HCT116 (cell line): ENCODE measurements around the gene DIDO1. TPM values are rescaled to one million over a fixed set of nuclear protein-coding genes. Genes with fewer than 3 reads are reported as not detected.

Experiments used
- ATAC-seq: fragments of 200-7000 bp; cut with Tn5 transposase; 2 replicates; pipeline ENCODE4 v1.9.1; 2020; ENCODE audit warnings: mild to moderate bottlenecking, moderate library complexity
- BruUV-seq: library from RNA; stranded (reverse); fragments of 400-500 nt; replicated peaks from 2 replicates; lab custom pipeline; 2021; lab: Mats Ljungman, UMichigan
- CTCF ChIA-PET: fragments of 300-600 bp; sonication (Branson Sonifier 250); formaldehyde crosslinking; loops from one replicate; lab custom pipeline; 2021; ENCODE audit warnings: antibody characterized with exemption; lab: Charles Lee
- POLR2A ChIA-PET: fragments of 300-600, 350-600 bp; sonication (Branson Sonifier 250); formaldehyde crosslinking; loops from one replicate; lab custom pipeline; 2021; ENCODE audit warnings: antibody characterized with exemption; lab: Charles Lee
- RAD21 ChIA-PET, 2 experiments: fragments of 300-600 bp; sonication (Branson Sonifier 250); formaldehyde crosslinking; loops; one replicate each; lab custom pipeline; 2023; ENCODE audit warnings: low total read pairs in 2 of 2; ENCODE audit not compliant: uncharacterized antibody in 2 of 2, unreplicated experiment in 2 of 2, low non-redundant PET in 1 of 2; lab: Charles Lee
- DNase-seq: peaks from one replicate; pipeline ENCODE4 v3.0.0-alpha.2; 2010; ENCODE audit warnings: low read depth, low spot score
- H2AFZ ChIP-seq: fragments of 200-600 bp; shearing (Covaris generic), sonication (generic); 2 replicates; pipeline ENCODE4 v1.6.1; 2017; ENCODE audit warnings: low read depth, mixed run types, mixed read lengths, antibody characterized with exemption, low read length; ENCODE audit not compliant: poor library complexity, severe bottlenecking
- H3K27ac ChIP-seq: 2 replicates; pipeline ENCODE4 v1.5.1; 2012; ENCODE audit warnings: low read depth, low read length
- H3K27me3 ChIP-seq: fragments of 200-600 bp; sonication (generic); 2 replicates; pipeline ENCODE4 v1.6.1; 2016; ENCODE audit warnings: mixed run types, low read length, mixed read lengths; ENCODE audit not compliant: insufficient read depth
- H3K36me3 ChIP-seq, 2 experiments: fragments of 200-500 bp in 1 of 2; fragments of 200-600 bp in 1 of 2; sonication (Bioruptor generic) in 1 of 2; sonication (generic) in 1 of 2; 2 replicates each; pipeline versions ENCODE4 v1.5.1 to v1.6.1; 2014 to 2016; ENCODE audit warnings: low read length in 2 of 2, inconsistent platforms in 1 of 2, mixed read lengths in 1 of 2, mixed run types in 1 of 2; ENCODE audit not compliant: insufficient read depth in 2 of 2, control insufficient read depth in 1 of 2
- H3K4me1 ChIP-seq, 2 experiments: fragments of 200-600 bp in 1 of 2; sonication (generic) in 1 of 2; 2 replicates each; pipeline versions ENCODE4 v1.5.1 to v1.6.1; 2012 to 2017; ENCODE audit warnings: low read length in 2 of 2, inconsistent platforms in 1 of 2, mild to moderate bottlenecking in 1 of 2, mixed read lengths in 1 of 2, mixed run types in 1 of 2, moderate library complexity in 1 of 2; ENCODE audit not compliant: insufficient read depth in 2 of 2, control insufficient read depth in 1 of 2
- H3K4me2 ChIP-seq: fragments of 200-600 bp; sonication (generic); 2 replicates; pipeline ENCODE4 v1.6.1; 2017; ENCODE audit warnings: mixed run types, low read length, mixed read lengths
- H3K4me3 ChIP-seq, 2 experiments: fragments of 200-600 bp in 1 of 2; sonication (generic) in 1 of 2; replicated peaks in 1 of 2; 2 replicates each; pipeline ENCODE4 v1.5.1; 2011 to 2016; ENCODE audit warnings: low read length in 2 of 2, control low read depth in 1 of 2, low read depth in 1 of 2, mild to moderate bottlenecking in 1 of 2, mixed read lengths in 1 of 2, mixed run types in 1 of 2
- H3K79me2 ChIP-seq: fragments of 200-600 bp; sonication (generic); 2 replicates; pipeline ENCODE4 v1.6.1; 2017; ENCODE audit warnings: mild to moderate bottlenecking, mixed run types, low read length, moderate library complexity, mixed read lengths; ENCODE audit not compliant: insufficient read depth
- H3K9ac ChIP-seq: fragments of 200-600 bp; sonication (generic); 2 replicates; pipeline ENCODE4 v1.6.1; 2016; ENCODE audit warnings: low read length, mixed read lengths
- H3K9me2 ChIP-seq: fragments of 200-600 bp; sonication (generic), shearing (Covaris generic); 2 replicates; pipeline ENCODE4 v1.6.1; 2017; ENCODE audit warnings: mixed run types, mild to moderate bottlenecking, moderate library complexity; ENCODE audit not compliant: insufficient read depth
- H3K9me3 ChIP-seq, 2 experiments: fragments of 200-500 bp in 1 of 2; fragments of 200-600 bp in 1 of 2; sonication (Bioruptor generic) in 1 of 2; sonication (generic) in 1 of 2; 2 replicates each; pipeline ENCODE4 v1.6.1; 2014 to 2017; ENCODE audit warnings: low read length in 2 of 2, mixed read lengths in 2 of 2, inconsistent platforms in 1 of 2, low read depth in 1 of 2, mild to moderate bottlenecking in 1 of 2, mixed run types in 1 of 2, moderate library complexity in 1 of 2; ENCODE audit not compliant: control insufficient read depth in 1 of 2, insufficient read depth in 1 of 2
- H4K20me1 ChIP-seq: fragments of 200-600 bp; sonication (generic), shearing (Covaris generic); 2 replicates; pipeline ENCODE4 v1.6.1; 2017; ENCODE audit warnings: mixed run types, mild to moderate bottlenecking, moderate library complexity; ENCODE audit not compliant: insufficient read depth
- EGR1 ChIP-seq: IDR thresholded peaks from 2 replicates; pipeline ENCODE4 v1.6.1; 2012; ENCODE audit warnings: low read depth
- ELF1 ChIP-seq: IDR thresholded peaks from 2 replicates; pipeline ENCODE4 v1.6.1; 2012; ENCODE audit warnings: low read depth, borderline replicate concordance
- EZH2 ChIP-seq: fragments of 200-600 bp; sonication (generic); IDR thresholded peaks from 2 replicates; pipeline ENCODE4 v1.6.1; 2017; ENCODE audit warnings: antibody characterized with exemption, mixed run types
- JUND ChIP-seq: IDR thresholded peaks from 2 replicates; pipeline ENCODE4 v1.6.1; 2012
- POLR2A ChIP-seq: IDR thresholded peaks from 2 replicates; pipeline ENCODE4 v1.7.0; 2011; ENCODE audit warnings: borderline replicate concordance; ENCODE audit not compliant: insufficient read depth, insufficient read length; ENCODE audit errors: extremely low read depth
- POLR2AphosphoS5 ChIP-seq: IDR thresholded peaks from 2 replicates; pipeline ENCODE4 v1.6.1; 2011; ENCODE audit warnings: mild to moderate bottlenecking, low read depth, low read length, moderate library complexity
- RAD21 ChIP-seq: IDR thresholded peaks from 2 replicates; pipeline ENCODE4 v1.6.1; 2012; ENCODE audit warnings: low read depth, mild to moderate bottlenecking
- SIN3A ChIP-seq: IDR thresholded peaks from 2 replicates; pipeline ENCODE4 v1.6.1; 2012; ENCODE audit warnings: low read depth
- SP1 ChIP-seq: IDR thresholded peaks from 2 replicates; pipeline ENCODE4 v1.6.1; 2012; ENCODE audit warnings: low read depth
- SRF ChIP-seq: IDR thresholded peaks from 2 replicates; pipeline ENCODE4 v1.6.1; 2012; ENCODE audit warnings: low read depth
- intact Hi-C: fragments of 100-400 bp; cut with micrococcal nuclease; formaldehyde crosslinking; loops from 2 replicates; pipeline ENCODE4 v1.10.0; 2022
- total RNA-seq: library from RNA; stranded (reverse); gene quantifications from one replicate; pipeline ENCODE4 v1.2.1, GENCODE V29; 2021; ENCODE audit not compliant: unreplicated experiment
- TF ChIP-seq, protein P1 (sequence below): IDR thresholded peaks from 2 replicates; pipeline ENCODE4 v1.6.1; 2011; ENCODE audit warnings: mild to moderate bottlenecking, low read length, moderate library complexity; ENCODE audit not compliant: insufficient replicate concordance; ENCODE audit errors: extremely low read depth
- TF ChIP-seq, protein P2 (sequence below): IDR thresholded peaks from 2 replicates; pipeline ENCODE4 v1.6.1; 2012
- TF ChIP-seq, protein P3 (sequence below): IDR thresholded peaks from 2 replicates; pipeline ENCODE4 v1.6.1; 2012

Gene DIDO1
- total RNA-seq, 1 experiment from 2014 or later, result 41.4 TPM

DNA sequence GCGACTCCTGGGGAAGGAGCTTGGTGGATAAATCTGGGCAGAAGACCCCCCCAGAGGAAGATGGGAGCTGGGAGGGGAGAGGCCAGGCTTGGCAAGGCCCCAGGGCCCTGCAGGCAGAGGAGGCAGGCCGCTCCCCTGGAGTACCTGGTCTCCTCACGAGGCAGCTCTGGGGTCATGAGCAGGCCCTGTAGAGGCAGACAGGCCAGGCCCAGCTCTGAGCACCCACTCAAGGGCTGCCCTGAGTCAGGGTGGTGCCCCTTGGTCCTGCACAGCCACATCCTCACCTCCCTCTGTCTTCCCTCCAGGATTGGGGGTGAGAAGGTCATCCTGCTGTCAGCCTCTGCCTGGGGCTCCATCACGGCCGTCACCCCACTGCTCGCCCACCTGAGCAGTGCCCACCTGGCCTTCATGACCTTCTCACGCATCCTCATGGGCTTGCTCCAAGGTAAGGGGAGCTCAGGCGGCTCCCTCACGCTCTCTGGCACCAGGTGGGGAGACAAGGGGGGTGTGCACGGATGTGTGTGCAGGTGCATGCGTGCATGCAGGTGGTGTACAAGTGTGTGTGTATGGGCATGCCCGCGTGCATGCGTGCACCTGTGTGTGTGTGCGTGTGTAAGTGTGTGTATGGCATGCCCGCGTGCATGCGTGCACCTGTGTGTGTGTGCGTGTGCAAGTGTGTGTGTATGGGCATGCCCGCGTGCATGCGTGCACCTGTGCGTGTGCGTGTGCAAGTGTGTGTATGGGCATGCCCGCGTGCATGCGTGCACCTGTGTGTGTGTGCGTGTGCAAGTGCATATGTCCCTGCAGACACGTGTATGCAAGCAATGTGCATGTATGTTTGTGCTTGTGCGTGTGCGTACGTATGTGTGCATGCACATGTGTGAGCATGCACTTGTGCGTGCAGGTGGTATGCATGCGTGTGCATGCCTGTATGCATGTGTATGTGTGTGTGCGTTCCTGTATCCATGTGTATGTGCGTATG is 31.1 kb upstream of the DIDO1 start:
- H3K4me3 ChIP-seq, result no peak overlapping the region
- peaks cover 32% of the 10 kb centered on the region for H3K79me2 ChIP-seq
- POLR2A ChIA-PET, result no interaction called here
- H3K9me2 ChIP-seq, result no peaks in the 10 kb centered on the region
- no peaks in the 10 kb centered on the region for H4K20me1 ChIP-seq
- CTCF ChIA-PET, result no interaction called here
- DNase-seq (no peak), ATAC-seq (no peak)
- no peak overlapping the region for H3K27ac ChIP-seq
- TF ChIP-seq SIN3A, result no peak
- no peak for TF ChIP-seq POLR2A
- no peak for TF ChIP-seq JUND
- TF ChIP-seq SRF, result no peak
- TF ChIP-seq EGR1, result no peak
- TF ChIP-seq, protein P1, sequence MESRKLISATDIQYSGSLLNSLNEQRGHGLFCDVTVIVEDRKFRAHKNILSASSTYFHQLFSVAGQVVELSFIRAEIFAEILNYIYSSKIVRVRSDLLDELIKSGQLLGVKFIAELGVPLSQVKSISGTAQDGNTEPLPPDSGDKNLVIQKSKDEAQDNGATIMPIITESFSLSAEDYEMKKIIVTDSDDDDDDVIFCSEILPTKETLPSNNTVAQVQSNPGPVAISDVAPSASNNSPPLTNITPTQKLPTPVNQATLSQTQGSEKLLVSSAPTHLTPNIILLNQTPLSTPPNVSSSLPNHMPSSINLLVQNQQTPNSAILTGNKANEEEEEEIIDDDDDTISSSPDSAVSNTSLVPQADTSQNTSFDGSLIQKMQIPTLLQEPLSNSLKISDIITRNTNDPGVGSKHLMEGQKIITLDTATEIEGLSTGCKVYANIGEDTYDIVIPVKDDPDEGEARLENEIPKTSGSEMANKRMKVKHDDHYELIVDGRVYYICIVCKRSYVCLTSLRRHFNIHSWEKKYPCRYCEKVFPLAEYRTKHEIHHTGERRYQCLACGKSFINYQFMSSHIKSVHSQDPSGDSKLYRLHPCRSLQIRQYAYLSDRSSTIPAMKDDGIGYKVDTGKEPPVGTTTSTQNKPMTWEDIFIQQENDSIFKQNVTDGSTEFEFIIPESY, result no peak
- TF ChIP-seq, protein P2, sequence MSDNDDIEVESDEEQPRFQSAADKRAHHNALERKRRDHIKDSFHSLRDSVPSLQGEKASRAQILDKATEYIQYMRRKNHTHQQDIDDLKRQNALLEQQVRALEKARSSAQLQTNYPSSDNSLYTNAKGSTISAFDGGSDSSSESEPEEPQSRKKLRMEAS, result no peak
- no peak for TF ChIP-seq SP1
- no peak for TF ChIP-seq EZH2
- TF ChIP-seq POLR2AphosphoS5, result no peak
- no peak for TF ChIP-seq ELF1
- no peak for TF ChIP-seq RAD21
- TF ChIP-seq, protein P3, sequence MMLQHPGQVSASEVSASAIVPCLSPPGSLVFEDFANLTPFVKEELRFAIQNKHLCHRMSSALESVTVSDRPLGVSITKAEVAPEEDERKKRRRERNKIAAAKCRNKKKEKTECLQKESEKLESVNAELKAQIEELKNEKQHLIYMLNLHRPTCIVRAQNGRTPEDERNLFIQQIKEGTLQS, result no peak
- H3K9me3 ChIP-seq, result no peaks in the 10 kb centered on the region
- H3K27me3 ChIP-seq, result no peaks in the 10 kb centered on the region
- H3K4me1 ChIP-seq, result peaks cover 0 to 12% of the 10 kb centered on the region in 2 experiments; a peak in 3 of 4 replicates
- intact Hi-C loops, result no loop called here
- RAD21 ChIA-PET, result no interaction called here
- H3K4me2 ChIP-seq, result no peak overlapping the region
- no peaks in the 10 kb centered on the region for H3K36me3 ChIP-seq
- no TSS peak for BruUV-seq
- H3K9ac ChIP-seq, result no peak overlapping the region
- H2AFZ ChIP-seq, result no peak overlapping the region
